ENCODE measurements around the gene LGALS8. TPM values are rescaled to one million over a fixed set of nuclear protein-coding genes. Genes with fewer than 3 reads are reported as not detected.
"Not testable (repeated sequence)": the region's sequence is repeated elsewhere in the genome, so short reads cannot be mapped to it uniquely, and the experiment has no call there.

LGALS8 gene
- total RNA-seq, 2 donors from 2014 or later = 88.2 to 119 TPM

- Mint-ChIP-seq H3K9me3 (no peaks in the 10 kb centered on the region), H3K27me3 (peaks cover 0 to 12% of the 10 kb centered on the region in 2 donors), H3K4me1 (ENCODE audit: low read depth in 2 of 2) (peaks cover 4 to 5% of the 10 kb centered on the region in 2 donors)
These were observed 25.9 kb upstream of the LGALS8 start for GRCh38 chr1:236497908-236498307.

GRCh38 chr1:236501093-236501492 is 22.7 kb upstream of the LGALS8 start:
- ATAC-seq (no peak), DNase-seq (ENCODE audit: low spot score) (no peak)
- H3K27ac Mint-ChIP-seq = no peak overlapping the region
- H3K4me3 Mint-ChIP-seq = no peak overlapping the region
- peaks cover 8 to 10% of the 10 kb centered on the region in 2 donors for H3K4me1 Mint-ChIP-seq (ENCODE audit: low read depth in 2 of 2)
- no peaks in the 10 kb centered on the region for H3K9me3 Mint-ChIP-seq
- no peaks in the 10 kb centered on the region for H3K36me3 Mint-ChIP-seq
- H3K27me3 Mint-ChIP-seq = peaks cover 0 to 8% of the 10 kb centered on the region in 2 donors

More at GRCh38 chr1:236497908-236498307, 25.9 kb upstream of the LGALS8 start:
- DNase-seq (ENCODE audit: low spot score) (no peak), ATAC-seq (no peak)
- Mint-ChIP-seq H3K36me3 (no peaks in the 10 kb centered on the region), H3K4me3 (no peak overlapping the region), H3K27ac (no peak overlapping the region)

- Mint-ChIP-seq H3K9me3 (no peaks in the 10 kb centered on the region), H3K36me3 (no peaks in the 10 kb centered on the region), H3K27ac (peak overlapping the region; percentile 54 to 74), H3K4me1 (ENCODE audit: low read depth in 2 of 2) (peaks cover 8 to 10% of the 10 kb centered on the region in 2 donors), H3K27me3 (peaks cover 0 to 5% of the 10 kb centered on the region in 2 donors), H3K4me3 (peak overlapping the region; percentile 29)
- DNase-seq (ENCODE audit: low spot score) (no peak), ATAC-seq (no peak)
These were observed 21.2 kb upstream of the LGALS8 start for GRCh38 chr1:236502579-236502971.

GRCh38 chr1:236502972-236503639 is 20.7 kb upstream of the LGALS8 start:
- no peaks in the 10 kb centered on the region for H3K36me3 Mint-ChIP-seq
- peak overlapping the region; percentile 54 to 74 for H3K27ac Mint-ChIP-seq
- H3K4me3 Mint-ChIP-seq = peak overlapping the region; percentile 29
- DNase-seq (ENCODE audit: low spot score) (no peak), ATAC-seq (no peak)
- H3K27me3 Mint-ChIP-seq = peaks cover 0 to 3% of the 10 kb centered on the region in 2 donors
- H3K4me1 Mint-ChIP-seq (ENCODE audit: low read depth in 2 of 2) = peaks cover 8 to 10% of the 10 kb centered on the region in 2 donors
- no peaks in the 10 kb centered on the region for H3K9me3 Mint-ChIP-seq

DNA sequence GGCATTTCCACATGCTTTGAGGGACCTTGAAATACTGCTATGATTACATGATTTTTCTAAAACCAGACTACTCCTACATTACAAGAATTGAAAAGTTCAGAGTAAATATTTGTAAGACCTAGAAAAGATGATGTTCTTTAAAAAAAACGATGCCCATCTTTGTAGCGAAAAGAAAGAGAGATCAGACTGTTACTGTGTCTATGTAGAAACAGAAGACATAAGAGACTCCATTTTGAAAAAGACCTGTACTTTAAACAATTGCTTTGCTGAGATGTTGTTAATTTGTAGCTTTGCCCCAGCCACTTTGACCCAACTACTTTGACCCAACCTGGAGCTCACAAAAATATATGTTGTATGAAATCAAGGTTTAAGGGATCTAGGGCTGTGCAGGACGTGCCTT is 19.4 kb upstream of the LGALS8 start:
- H3K36me3 Mint-ChIP-seq; H3K27ac Mint-ChIP-seq; ATAC-seq; DNase-seq (ENCODE audit: low spot score); H3K27me3 Mint-ChIP-seq; H3K9me3 Mint-ChIP-seq; H3K4me3 Mint-ChIP-seq: not testable (repeated sequence)
- H3K4me1 Mint-ChIP-seq (ENCODE audit: low read depth in 2 of 2) = peaks cover 12 to 20% of the 10 kb centered on the region in 2 donors

- peak in 1 of 2 donors; percentile 63 for ATAC-seq
- Mint-ChIP-seq H3K4me1 (ENCODE audit: low read depth in 2 of 2) (peaks cover 12 to 36% of the 10 kb centered on the region in 2 donors), H3K27me3 (peaks cover 0 to 6% of the 10 kb centered on the region in 2 donors), H3K27ac (peak overlapping the region in 1 of 2 donors; percentile 95), H3K9me3 (no peaks in the 10 kb centered on the region), H3K4me3 (peak overlapping the region; percentile 41), H3K36me3 (no peaks in the 10 kb centered on the region)
- DNase-seq (ENCODE audit: low spot score) = no peak
These were observed 16.6 kb upstream of the LGALS8 start for GRCh38 chr1:236507022-236507700.

GRCh38 chr1:236508593-236509027 is 15.2 kb upstream of the LGALS8 start:
- H3K9me3 Mint-ChIP-seq = no peaks in the 10 kb centered on the region
- H3K36me3 Mint-ChIP-seq = no peaks in the 10 kb centered on the region
- H3K27me3 Mint-ChIP-seq = peaks cover 0 to 3% of the 10 kb centered on the region in 2 donors
- peak overlapping the region; percentile 54 for H3K4me3 Mint-ChIP-seq
- DNase-seq (ENCODE audit: low spot score) (no peak), ATAC-seq (peak; percentile 11 to 60)
- H3K27ac Mint-ChIP-seq = peak overlapping the region; percentile 25 to 95
- peaks cover 3 to 26% of the 10 kb centered on the region in 2 donors for H3K4me1 Mint-ChIP-seq (ENCODE audit: low read depth in 2 of 2)

DNA sequence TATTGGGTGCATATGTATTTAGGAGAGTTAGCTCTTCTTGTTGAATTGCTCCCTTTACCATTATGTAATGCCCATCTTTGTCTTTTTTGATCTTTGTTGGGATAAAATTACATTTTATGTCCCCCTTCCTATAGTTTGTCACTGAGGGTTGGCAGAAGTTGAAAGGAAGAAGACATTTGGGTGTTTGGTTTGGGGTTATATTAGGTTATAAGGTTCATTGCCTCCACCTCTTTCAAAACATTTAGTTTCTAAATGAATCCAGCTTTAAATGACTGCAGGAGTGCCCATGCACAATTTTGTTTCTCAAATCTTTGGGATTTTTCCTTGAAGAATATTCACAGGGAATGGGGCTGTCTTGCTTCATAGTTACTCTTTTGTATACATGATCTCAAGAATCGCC is 14.6 kb upstream of the LGALS8 start:
- Mint-ChIP-seq H3K27ac (peak overlapping the region; percentile 25 to 95), H3K9me3 (no peaks in the 10 kb centered on the region), H3K4me1 (ENCODE audit: low read depth in 2 of 2) (peaks cover 3 to 26% of the 10 kb centered on the region in 2 donors), H3K4me3 (peak overlapping the region; percentile 54), H3K36me3 (no peaks in the 10 kb centered on the region), H3K27me3 (peaks cover 0 to 3% of the 10 kb centered on the region in 2 donors)
- DNase-seq (ENCODE audit: low spot score) (no peak), ATAC-seq (no peak)

- Mint-ChIP-seq H3K4me1 (ENCODE audit: low read depth in 2 of 2) (peaks cover 3 to 26% of the 10 kb centered on the region in 2 donors), H3K27ac (peak overlapping the region; percentile 23 to 95), H3K36me3 (no peaks in the 10 kb centered on the region), H3K27me3 (peaks cover 0 to 3% of the 10 kb centered on the region in 2 donors), H3K9me3 (no peaks in the 10 kb centered on the region), H3K4me3 (peak overlapping the region; percentile 58)
- ATAC-seq = no peak
- DNase-seq (ENCODE audit: low spot score) = no peak
These were observed 14.0 kb upstream of the LGALS8 start for GRCh38 chr1:236509647-236510401.

- Mint-ChIP-seq H3K9me3 (no peaks in the 10 kb centered on the region), H3K4me1 (ENCODE audit: low read depth in 2 of 2) (peaks cover 4 to 44% of the 10 kb centered on the region in 2 donors), H3K4me3 (no peak overlapping the region), H3K36me3 (no peaks in the 10 kb centered on the region), H3K27ac (peak overlapping the region in 1 of 2 donors; percentile 95), H3K27me3 (peaks cover 0 to 6% of the 10 kb centered on the region in 2 donors)
- ATAC-seq (no peak), DNase-seq (ENCODE audit: low spot score) (no peak)
These were observed 11.9 kb upstream of the LGALS8 start for GRCh38 chr1:236511735-236512418.

DNA sequence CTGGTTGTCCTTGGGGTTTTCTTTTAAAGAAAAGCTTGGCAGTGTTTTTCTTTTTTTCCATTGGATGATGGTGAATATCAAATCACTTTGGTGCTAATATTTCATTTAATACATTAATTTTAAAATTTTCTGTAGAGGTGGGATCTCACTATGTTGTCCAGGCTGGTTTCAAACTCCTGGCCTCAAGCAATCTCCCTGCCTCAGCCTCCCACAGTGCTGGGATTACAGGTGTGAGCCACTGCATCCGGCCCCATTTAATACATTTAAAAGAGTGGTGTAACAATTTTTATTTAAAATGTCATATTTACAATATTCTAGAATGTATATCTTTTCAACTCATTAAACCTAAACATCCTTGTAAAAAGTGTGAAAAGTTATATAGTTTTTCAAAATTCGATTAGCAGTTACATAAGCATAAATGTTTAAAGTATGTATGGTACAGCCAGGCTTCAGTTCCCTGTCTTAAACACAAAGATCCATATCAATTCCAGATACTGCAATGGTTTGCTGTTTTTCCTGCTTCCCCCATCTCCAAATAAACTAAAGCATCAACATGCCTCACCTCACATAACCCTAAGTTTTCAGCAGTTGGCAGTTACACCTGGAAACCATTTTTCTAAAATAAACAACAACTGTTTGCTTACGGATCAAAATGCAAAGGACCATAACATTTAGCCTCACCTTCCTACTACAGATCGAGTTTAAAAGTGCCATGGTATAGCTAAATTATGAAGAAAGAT is 8.9 kb upstream of the LGALS8 start:
- H3K27ac Mint-ChIP-seq = peak overlapping the region in 1 of 2 donors; percentile 19
- DNase-seq (ENCODE audit: low spot score) (no peak), ATAC-seq (no peak)
- H3K9me3 Mint-ChIP-seq = no peaks in the 10 kb centered on the region
- no peak overlapping the region for H3K4me3 Mint-ChIP-seq
- peaks cover 0 to 10% of the 10 kb centered on the region in 2 donors for H3K27me3 Mint-ChIP-seq
- peaks cover 3 to 34% of the 10 kb centered on the region in 2 donors for H3K4me1 Mint-ChIP-seq (ENCODE audit: low read depth in 2 of 2)
- no peaks in the 10 kb centered on the region for H3K36me3 Mint-ChIP-seq

GRCh38 chr1:236515443-236515958 is 8.3 kb upstream of the LGALS8 start:
- no peak for ATAC-seq
- Mint-ChIP-seq H3K9me3 (no peaks in the 10 kb centered on the region), H3K4me3 (peak overlapping the region; percentile 8), H3K27ac (peak overlapping the region in 1 of 2 donors; percentile 19), H3K27me3 (peaks cover 4 to 13% of the 10 kb centered on the region in 2 donors), H3K36me3 (no peaks in the 10 kb centered on the region), H3K4me1 (ENCODE audit: low read depth in 2 of 2) (peaks cover 3 to 28% of the 10 kb centered on the region in 2 donors)
- DNase-seq (ENCODE audit: low spot score) = no peak
